ENCODE results near the gene SLC36A4. TPM values are rescaled to one million over a fixed set of nuclear protein-coding genes. Genes with fewer than 3 reads are reported as not detected.

SLC36A4 gene
- total RNA-seq, 1 experiment from 2014 or later, result 28.2 TPM

DNA sequence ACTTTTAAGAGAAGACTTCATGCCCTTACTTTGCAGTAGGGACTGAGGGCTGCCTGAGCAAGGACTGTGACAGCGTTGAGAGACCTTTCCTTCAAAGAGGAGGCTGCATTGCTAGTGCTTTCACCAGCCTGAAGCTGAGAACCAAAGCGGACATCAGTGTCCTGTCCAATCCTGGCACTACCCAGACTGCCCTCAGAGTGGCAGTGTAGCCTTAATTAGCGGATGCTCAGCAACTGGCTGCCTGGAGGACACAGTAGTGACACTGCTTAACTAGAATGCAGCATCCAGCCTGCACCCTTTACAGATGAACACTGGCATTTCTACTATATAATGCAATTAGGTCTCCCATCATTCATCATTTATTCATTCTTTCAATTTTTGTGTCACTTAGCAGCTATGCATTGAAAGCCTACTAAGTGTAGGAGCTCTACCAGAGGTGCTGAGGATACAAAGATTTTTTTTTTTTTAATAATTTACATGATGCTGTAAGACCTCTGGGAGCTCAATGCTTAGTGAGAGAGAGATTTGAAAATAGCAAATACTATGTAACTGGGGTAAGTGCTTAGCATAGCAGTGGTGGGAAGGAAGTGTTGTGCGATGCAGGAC, 36.9 kb upstream of the SLC36A4 start:
- Histone ChIP-seq H3K27ac (ENCODE audit: low read depth, low read length, poor library complexity, severe bottlenecking) (no peak overlapping the region), H3K4me3 (ENCODE audit: low read depth, low read length, poor library complexity, severe bottlenecking) (no peak overlapping the region), H3K36me3 (ENCODE audit: insufficient read depth, low read length, poor library complexity, severe bottlenecking) (no peaks in the 10 kb centered on the region), H3K9me3 (ENCODE audit: low read depth, low read length, poor library complexity, severe bottlenecking) (no peaks in the 10 kb centered on the region), H3K27me3 (replicated peaks; ENCODE audit: insufficient read depth, low read depth, low read length, poor library complexity) (peaks cover 16% of the 10 kb centered on the region), H3K4me1 (ENCODE audit: insufficient read depth, low read length, poor library complexity, severe bottlenecking) (no peaks in the 10 kb centered on the region)
- intact Hi-C loops (cut with micrococcal nuclease; ENCODE audit: unreplicated experiment), result loop anchor here (1.0 to 10.0 kb wide), 3 partner anchors 308 to 1270 kb away; partner anchors contain the start of gene SMCO4
- peak; percentile 84 for DNase-seq (ENCODE audit: low spot score)
- TF ChIP-seq EZH2 (IDR thresholded peaks at IDR 0.05; ENCODE audit: borderline replicate concordance, low read depth, low read length, poor library complexity, severe bottlenecking), result no peak
- TF ChIP-seq CTCF (conservative IDR thresholded peaks at IDR 0.05; ENCODE audit: low read depth, low read length), result peak; percentile 93
- CTCF ChIA-PET, result interaction anchor here (0.6 to 0.9 kb wide), 8 partner anchors 9 to 456 kb away, joined by 3 to 6 read pairs (median 4); no protein-coding TSS in a partner anchor
- no TSS peak for BruUV-seq (replicated peaks)
- POLR2A ChIA-PET (ENCODE audit: low non-redundant PET), result no interaction called here

- Histone ChIP-seq H3K27me3 (replicated peaks; ENCODE audit: insufficient read depth, low read depth, low read length, poor library complexity) (no peaks in the 10 kb centered on the region), H3K9me3 (ENCODE audit: low read depth, low read length, poor library complexity, severe bottlenecking) (no peaks in the 10 kb centered on the region), H3K4me1 (ENCODE audit: insufficient read depth, low read length, poor library complexity, severe bottlenecking) (no peaks in the 10 kb centered on the region), H3K27ac (ENCODE audit: low read depth, low read length, poor library complexity, severe bottlenecking) (no peak overlapping the region), H3K36me3 (ENCODE audit: insufficient read depth, low read length, poor library complexity, severe bottlenecking) (no peaks in the 10 kb centered on the region), H3K4me3 (ENCODE audit: low read depth, low read length, poor library complexity, severe bottlenecking) (no peak overlapping the region)
- POLR2A ChIA-PET (ENCODE audit: low non-redundant PET), result no interaction called here
- CTCF ChIA-PET, result no interaction called here
- intact Hi-C loops (cut with micrococcal nuclease; ENCODE audit: unreplicated experiment), result loop anchor here (5.0 to 10.0 kb wide), 2 partner anchors 288 to 1275 kb away; no protein-coding TSS in a partner anchor
- no peak for TF ChIP-seq EZH2 (IDR thresholded peaks at IDR 0.05; ENCODE audit: borderline replicate concordance, low read depth, low read length, poor library complexity, severe bottlenecking)
- no peak for TF ChIP-seq CTCF (conservative IDR thresholded peaks at IDR 0.05; ENCODE audit: low read depth, low read length)
- BruUV-seq (replicated peaks), result no TSS peak
- no peak for DNase-seq (ENCODE audit: low spot score)
Observed at GRCh38 chr11:93229876-93230275, 32.1 kb upstream of the SLC36A4 start.

DNA sequence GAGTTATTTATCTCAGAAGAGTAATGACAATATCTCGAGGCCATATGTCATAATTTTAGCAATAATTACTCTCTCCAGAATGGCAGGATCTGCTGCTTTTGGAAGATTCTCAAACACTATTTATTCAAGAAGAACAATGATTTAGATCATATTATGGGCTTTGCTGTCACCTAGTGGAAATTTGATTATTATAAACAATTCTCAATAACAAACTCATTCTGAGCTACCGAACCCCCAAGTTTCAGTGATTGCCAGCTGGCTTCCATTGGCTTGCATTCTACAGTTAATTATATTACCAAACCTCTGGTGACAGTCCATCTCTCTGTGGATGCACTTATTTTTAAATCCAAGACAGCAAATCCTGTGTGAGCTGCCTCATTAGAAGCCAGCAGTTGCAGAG, 27.9 kb upstream of the SLC36A4 start:
- Histone ChIP-seq H3K27me3 (replicated peaks; ENCODE audit: insufficient read depth, low read depth, low read length, poor library complexity) (no peaks in the 10 kb centered on the region), H3K27ac (ENCODE audit: low read depth, low read length, poor library complexity, severe bottlenecking) (no peak overlapping the region), H3K4me1 (ENCODE audit: insufficient read depth, low read length, poor library complexity, severe bottlenecking) (no peaks in the 10 kb centered on the region), H3K9me3 (ENCODE audit: low read depth, low read length, poor library complexity, severe bottlenecking) (no peaks in the 10 kb centered on the region), H3K4me3 (ENCODE audit: low read depth, low read length, poor library complexity, severe bottlenecking) (no peak overlapping the region), H3K36me3 (ENCODE audit: insufficient read depth, low read length, poor library complexity, severe bottlenecking) (no peaks in the 10 kb centered on the region)
- ChIA-PET POLR2A (ENCODE audit: low non-redundant PET) (no interaction called here), CTCF (interaction anchor here (0.6 to 1.3 kb wide), 4 partner anchors 9 to 284 kb away, joined by 3 to 5 read pairs (median 4); no protein-coding TSS in a partner anchor)
- TF ChIP-seq EZH2 (IDR thresholded peaks at IDR 0.05; ENCODE audit: borderline replicate concordance, low read depth, low read length, poor library complexity, severe bottlenecking) (no peak), CTCF (conservative IDR thresholded peaks at IDR 0.05; ENCODE audit: low read depth, low read length) (peak; percentile 46; the same call in 1 of the 2 replicates)
- no TSS peak for BruUV-seq (replicated peaks)
- DNase-seq (ENCODE audit: low spot score), result peak; percentile 47
- intact Hi-C loops (cut with micrococcal nuclease; ENCODE audit: unreplicated experiment), result loop anchor here (5.0 kb wide), 1 partner anchor 283 kb away; no protein-coding TSS in a partner anchor

Measured in A673 (cell line).